GM12865 (cell line): Measurements from ENCODE around the gene AFDN.

Experiments
- DNase-seq: peaks from one replicate; pipeline ENCODE4 v3.0.0; 2010; ENCODE audit warnings: low read depth
- H3K4me3 ChIP-seq: 2 replicates; pipeline ENCODE4 v1.5.1; 2011; ENCODE audit warnings: mild to moderate bottlenecking, low read depth, low read length, control low read depth
- TF ChIP-seq, protein P1 (sequence below): IDR thresholded peaks from 2 replicates; pipeline ENCODE4 v1.5.1; 2011; ENCODE audit warnings: low read length, control low read depth, low read depth, inconsistent platforms; ENCODE audit not compliant: insufficient read depth; ENCODE audit errors: missing control alignments

Gene AFDN

DNA sequence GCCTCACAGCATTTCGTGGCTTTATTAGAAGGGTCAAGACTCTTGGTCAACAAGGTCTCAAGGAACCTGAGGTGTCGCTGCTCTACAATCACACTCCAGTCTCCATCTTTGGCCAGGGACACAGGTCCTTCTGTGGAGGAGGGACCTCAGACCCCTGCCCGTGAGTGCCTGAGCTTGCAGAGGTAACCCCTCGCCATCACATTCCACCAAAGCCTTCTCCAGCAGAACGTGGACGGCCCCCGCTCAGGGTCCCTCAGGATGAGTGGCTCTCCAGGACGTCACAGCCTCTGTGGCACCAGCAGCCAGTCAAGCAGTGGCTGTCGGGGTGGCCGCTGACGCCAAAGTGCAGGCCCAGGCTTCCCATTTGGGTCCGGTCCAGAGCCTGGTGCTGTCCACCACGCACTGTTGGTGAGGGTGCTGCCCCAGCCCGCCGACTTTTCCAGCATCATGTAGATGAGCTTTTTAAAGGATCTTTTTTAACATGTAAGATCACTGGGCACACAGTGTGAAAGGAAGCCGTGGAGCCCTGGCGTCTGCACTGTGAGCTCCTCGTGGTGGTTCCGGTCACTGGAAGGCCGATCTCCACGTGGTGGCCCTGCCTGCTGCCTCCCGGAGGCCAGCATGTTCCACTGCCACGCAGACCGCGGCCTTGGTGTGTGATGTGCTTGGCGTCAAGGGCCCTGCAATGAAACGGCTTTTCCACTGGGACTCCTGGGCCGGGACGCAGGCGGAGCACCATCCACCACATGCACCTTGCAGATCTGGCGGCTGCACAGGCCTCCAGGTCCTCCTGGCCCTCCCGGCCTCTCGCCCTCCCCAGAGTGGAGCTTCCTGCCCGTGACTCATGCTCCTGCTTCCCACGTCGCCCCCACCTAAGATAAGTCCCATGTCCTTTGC is 162.5 kb downstream of the AFDN start:
- no peak for DNase-seq
- TF ChIP-seq, protein P1, sequence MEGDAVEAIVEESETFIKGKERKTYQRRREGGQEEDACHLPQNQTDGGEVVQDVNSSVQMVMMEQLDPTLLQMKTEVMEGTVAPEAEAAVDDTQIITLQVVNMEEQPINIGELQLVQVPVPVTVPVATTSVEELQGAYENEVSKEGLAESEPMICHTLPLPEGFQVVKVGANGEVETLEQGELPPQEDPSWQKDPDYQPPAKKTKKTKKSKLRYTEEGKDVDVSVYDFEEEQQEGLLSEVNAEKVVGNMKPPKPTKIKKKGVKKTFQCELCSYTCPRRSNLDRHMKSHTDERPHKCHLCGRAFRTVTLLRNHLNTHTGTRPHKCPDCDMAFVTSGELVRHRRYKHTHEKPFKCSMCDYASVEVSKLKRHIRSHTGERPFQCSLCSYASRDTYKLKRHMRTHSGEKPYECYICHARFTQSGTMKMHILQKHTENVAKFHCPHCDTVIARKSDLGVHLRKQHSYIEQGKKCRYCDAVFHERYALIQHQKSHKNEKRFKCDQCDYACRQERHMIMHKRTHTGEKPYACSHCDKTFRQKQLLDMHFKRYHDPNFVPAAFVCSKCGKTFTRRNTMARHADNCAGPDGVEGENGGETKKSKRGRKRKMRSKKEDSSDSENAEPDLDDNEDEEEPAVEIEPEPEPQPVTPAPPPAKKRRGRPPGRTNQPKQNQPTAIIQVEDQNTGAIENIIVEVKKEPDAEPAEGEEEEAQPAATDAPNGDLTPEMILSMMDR: no peak
- H3K4me3 ChIP-seq: no peak overlapping the region

DNA sequence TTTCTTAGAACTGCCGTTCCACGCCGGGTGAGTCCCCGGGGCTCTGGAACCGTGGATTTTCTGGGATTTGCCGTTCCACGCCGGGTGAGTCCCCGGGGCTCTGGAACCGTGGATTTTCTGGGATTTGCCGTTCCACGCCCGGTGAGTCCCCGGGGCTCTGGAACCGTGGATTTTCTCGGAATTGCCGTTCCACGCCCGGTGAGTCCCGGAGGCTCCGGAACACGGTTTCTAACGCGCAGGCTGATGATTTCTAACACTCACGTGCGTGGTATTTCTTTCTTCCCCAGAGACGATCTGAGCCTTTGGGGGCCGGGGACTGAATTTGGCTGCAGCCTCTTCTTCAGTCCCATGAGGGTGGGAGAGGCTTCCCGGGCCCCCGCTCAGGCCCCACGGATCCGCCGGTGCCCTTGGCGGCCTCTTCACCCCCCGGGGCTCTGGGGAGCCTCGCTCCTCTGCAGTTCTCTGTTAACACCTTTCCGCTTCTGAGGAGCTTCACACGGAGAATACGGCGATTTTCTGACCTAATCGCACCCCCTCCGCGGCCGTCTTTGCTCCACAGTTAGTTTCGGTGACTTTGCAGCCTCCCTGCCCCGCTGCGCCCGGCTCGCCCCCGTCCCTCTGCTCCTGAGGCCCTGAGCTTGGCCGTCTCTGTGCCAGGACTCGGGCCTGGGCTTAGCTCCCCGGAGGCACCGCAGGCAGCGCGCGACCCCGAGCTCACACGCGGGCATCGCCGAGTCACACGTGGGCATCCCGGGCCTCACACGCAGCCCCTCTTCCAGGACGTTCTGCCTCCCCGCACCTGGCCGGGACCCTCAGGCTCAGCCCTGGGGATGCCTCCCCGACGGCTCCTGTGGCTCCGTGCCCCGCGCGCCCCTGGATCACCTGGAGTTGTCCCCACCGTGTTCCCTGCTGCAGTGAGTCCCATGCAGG is 163.6 kb downstream of the AFDN start:
- TF ChIP-seq, protein P1: no peak
- no peak overlapping the region for H3K4me3 ChIP-seq
- DNase-seq: peak; percentile 15

DNA sequence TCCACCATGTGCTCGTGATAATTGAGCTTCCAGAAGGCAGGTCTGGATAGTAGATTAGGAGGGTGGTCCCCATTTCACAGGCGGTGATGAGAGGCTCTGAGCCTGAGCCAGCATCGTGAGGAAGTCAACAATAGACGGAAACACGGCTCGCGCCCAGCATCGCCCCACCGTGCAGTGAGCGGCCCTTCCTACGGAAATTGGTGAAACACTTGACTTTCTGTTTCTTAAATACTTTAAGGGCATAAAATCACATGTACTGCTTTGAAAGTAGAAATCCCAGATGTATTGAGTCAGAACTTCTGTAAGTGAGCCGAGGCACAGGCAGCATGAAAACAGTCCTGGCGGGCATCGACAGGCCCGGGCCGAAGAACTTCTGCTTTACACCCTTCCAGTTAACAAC is 166.5 kb downstream of the AFDN start:
- TF ChIP-seq, protein P1: no peak
- H3K4me3 ChIP-seq: no peak overlapping the region
- no peak for DNase-seq

DNA sequence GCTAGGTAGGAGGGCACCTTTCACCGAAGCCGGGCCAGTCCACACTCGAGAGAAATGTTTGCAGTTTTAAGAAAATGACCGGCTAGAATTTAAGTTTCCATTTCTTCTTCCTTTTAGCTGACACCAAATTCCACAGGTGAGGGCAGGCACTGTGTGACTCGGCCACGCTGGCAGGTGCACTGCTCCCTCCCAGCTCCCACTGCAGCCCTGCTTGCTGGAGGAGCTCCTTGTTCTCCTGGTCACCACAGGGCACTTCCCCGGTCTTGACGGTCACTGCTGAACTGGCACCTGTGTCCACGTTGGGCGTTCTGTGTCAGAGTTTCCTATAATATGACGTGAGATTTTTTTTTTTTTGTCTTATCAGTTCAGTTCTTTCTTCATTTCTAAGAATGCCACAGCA is 167.1 kb downstream of the AFDN start:
- TF ChIP-seq, protein P1: no peak
- no peak for DNase-seq
- no peak overlapping the region for H3K4me3 ChIP-seq

DNA sequence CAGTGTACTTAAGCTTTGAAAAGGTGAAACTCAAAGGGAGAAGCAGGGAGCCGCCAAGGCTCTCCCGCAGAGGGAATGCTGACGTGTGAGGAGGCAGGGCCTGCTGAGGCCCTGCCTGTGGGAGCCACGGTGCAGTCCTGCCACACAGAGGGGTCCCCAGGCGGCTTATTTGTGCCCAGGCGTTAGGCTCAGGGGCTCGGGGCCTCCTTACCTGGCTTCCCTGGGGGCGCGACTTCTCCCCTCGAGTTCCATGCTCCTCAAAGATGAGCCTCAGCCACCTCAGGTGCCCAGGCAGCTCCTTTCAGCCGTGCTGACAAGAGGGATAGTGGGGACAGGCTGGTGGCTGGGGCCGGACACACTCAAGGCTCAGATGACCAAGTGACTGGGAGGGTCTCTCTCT is 168.6 kb downstream of the AFDN start:
- DNase-seq: no peak
- H3K4me3 ChIP-seq: no peak overlapping the region
- TF ChIP-seq, protein P1: no peak

DNA sequence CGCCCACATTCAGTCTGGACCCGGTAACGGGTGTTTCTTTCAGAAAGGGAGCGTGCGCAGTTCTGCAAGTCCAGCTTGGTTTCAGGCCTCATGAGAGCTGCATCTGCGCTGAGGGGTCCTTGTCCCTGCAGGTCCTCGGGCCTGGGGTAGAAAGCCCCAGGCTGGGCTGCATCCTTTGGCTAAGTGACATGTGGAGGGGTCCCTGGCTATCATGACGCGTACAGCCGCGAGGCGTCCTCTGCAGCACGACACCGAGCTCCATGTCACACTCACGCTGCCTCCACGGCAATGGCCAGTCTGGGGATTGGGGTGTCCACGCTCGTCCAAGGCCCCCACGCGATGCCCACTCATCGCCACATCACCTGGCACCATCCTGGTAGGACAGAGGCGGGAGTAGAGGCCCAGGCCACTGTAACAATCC is 169.0 kb downstream of the AFDN start:
- H3K4me3 ChIP-seq: no peak overlapping the region
- no peak for DNase-seq
- TF ChIP-seq, protein P1: no peak
